ENCODE data around the gene SOD1. TPM values are rescaled to one million over a fixed set of nuclear protein-coding genes. Genes with fewer than 3 reads are reported as not detected.
A peak's percentile ranks its signal among the peaks of the same experiment; 100 is the strongest.

SOD1 gene
- total RNA-seq, result 100 to 1,000 TPM; 199 to 211 TPM
- 100 to 1,000 TPM; 566 to 661 (median 623) TPM for polyA plus RNA-seq
- total RNA-seq, result 117 to 232 (median 139) reads per million in 6 experiments

DNA sequence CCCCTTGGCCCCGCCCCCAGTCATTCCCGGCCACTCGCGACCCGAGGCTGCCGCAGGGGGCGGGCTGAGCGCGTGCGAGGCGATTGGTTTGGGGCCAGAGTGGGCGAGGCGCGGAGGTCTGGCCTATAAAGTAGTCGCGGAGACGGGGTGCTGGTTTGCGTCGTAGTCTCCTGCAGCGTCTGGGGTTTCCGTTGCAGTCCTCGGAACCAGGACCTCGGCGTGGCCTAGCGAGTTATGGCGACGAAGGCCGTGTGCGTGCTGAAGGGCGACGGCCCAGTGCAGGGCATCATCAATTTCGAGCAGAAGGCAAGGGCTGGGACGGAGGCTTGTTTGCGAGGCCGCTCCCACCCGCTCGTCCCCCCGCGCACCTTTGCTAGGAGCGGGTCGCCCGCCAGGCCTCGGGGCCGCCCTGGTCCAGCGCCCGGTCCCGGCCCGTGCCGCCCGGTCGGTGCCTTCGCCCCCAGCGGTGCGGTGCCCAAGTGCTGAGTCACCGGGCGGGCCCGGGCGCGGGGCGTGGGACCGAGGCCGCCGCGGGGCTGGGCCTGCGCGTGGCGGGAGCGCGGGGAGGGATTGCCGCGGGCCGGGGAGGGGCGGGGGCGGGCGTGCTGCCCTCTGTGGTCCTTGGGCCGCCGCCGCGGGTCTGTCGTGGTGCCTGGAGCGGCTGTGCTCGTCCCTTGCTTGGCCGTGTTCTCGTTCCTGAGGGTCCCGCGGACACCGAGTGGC is at the start of gene SOD1:
TSS of gene SOD1 (plus strand) at position 158 of the 723 bp plus-strand sequence. CDS start at position 235, 77 bp downstream.
- Mint-ChIP-seq H3K4me1 (peaks cover 27 to 79% (median 70%) of the 10 kb centered on the region in 4 donors), H3K9me3 (peaks cover 0 to under 1% (median 0%) of the 10 kb centered on the region in 9 donors), H3K4me3 (peak within 1 kb of the TSS; percentile 98 to 100 (median 100)), H3K36me3 (peaks cover 0 to 35% (median 8%) of the 10 kb centered on the region in 3 donors), H3K27me3 (no peaks in the 10 kb centered on the region), H3K27ac (peak within 1 kb of the TSS; percentile 96 to 100 (median 99))
- peak; percentile 92 to 97 (median 96) for DNase-seq
- ATAC-seq, result peak; percentile 92
- POLR2A ChIA-PET, result interaction anchor here (1.2 to 1.6 kb wide), 2 partner anchors 11 to 71 kb away, joined by 4 to 5 read pairs; no protein-coding TSS in a partner anchor

DNA sequence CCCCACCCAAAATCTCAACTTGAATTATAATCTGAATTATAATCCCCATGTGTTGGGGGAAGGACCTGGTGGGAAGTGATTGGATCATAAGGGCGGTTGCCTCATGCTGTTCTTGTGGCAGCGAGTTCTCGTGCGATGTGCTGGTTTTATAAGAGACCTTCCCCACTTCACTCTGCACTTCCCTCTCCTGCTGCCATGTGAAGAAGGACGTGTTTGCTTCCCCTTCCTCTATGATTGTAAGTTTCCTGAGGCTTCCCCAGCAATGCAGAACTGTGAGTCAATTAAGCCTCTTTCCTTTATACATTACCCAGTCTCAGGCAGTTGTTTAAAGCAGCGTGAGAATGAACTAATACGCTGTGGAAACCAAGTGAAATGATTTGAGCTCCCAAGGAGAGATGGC is 48.0 kb upstream of the SOD1 start:
- ATAC-seq, result no peak
- H3K4me1 Mint-ChIP-seq, result peaks cover 5 to 9% (median 7%) of the 10 kb centered on the region in 4 donors
- POLR2A ChIA-PET, result no interaction called here
- H3K36me3 Mint-ChIP-seq, result peaks cover 0 to 10% (median 5%) of the 10 kb centered on the region in 3 donors
- no peak overlapping the region for H3K27ac Mint-ChIP-seq
- no peak overlapping the region for H3K4me3 Mint-ChIP-seq
- peaks cover 0 to 15% (median 7%) of the 10 kb centered on the region in 9 donors for H3K9me3 Mint-ChIP-seq
- peaks cover 6 to 20% (median 16%) of the 10 kb centered on the region in 5 donors for H3K27me3 Mint-ChIP-seq
- no peak for DNase-seq

DNA sequence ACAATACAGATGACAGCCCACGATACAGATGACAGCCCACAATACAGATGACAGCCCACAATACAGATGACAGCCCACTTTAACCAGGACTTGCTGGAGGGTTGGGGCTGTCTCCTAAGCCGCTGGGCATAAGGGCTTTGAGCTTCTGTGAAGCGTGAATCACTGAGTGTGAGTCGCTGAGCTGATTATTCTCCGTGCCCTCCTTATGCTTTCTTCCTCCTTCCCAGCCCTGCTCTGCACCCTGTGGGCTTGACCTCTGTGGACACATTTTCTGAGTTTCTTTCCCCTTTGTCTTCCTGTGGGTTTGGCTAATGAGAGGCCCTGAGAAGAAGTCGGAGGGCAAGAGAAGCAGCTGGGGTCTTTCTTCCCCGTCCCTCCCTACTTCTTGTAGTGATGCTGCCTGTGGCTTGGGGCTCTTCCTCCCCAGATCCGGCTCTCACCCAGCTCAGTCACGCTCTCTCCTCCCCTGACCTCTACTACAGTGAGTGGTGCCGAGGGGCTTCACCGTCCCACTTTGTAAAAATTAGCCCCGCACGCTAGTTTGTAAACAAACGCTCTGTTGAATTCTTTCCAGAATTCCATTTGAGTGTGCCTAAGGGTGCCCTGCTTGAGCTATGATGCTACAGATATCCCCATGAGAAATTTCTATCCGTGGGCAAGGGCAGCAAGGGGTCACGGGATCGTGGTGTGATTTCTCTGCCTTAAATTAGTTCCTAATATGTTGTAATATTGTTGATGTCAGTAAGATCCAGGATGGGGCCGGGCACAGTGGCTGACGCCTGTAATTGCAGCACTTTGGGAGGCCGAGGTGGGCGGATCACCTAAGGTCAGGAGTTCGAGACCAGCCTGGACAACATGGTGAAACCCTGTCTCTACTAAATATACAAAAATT is 46.4 kb upstream of the SOD1 start:
- Mint-ChIP-seq H3K9me3 (peaks cover 0 to 15% (median 7%) of the 10 kb centered on the region in 9 donors), H3K27me3 (peaks cover 6 to 20% (median 14%) of the 10 kb centered on the region in 5 donors), H3K4me3 (peak overlapping the region in 1 of 10 donors; percentile 31), H3K36me3 (peaks cover 0 to 10% (median 5%) of the 10 kb centered on the region in 3 donors), H3K27ac (peak overlapping the region in 1 of 10 donors; percentile 37), H3K4me1 (peaks cover 6 to 9% (median 8%) of the 10 kb centered on the region in 4 donors)
- no peak for ATAC-seq
- DNase-seq, result no peak
- POLR2A ChIA-PET, result interaction anchor here (0.5 kb wide), 1 partner anchor 370 kb away, joined by 5 read pairs; no protein-coding TSS in a partner anchor

DNA sequence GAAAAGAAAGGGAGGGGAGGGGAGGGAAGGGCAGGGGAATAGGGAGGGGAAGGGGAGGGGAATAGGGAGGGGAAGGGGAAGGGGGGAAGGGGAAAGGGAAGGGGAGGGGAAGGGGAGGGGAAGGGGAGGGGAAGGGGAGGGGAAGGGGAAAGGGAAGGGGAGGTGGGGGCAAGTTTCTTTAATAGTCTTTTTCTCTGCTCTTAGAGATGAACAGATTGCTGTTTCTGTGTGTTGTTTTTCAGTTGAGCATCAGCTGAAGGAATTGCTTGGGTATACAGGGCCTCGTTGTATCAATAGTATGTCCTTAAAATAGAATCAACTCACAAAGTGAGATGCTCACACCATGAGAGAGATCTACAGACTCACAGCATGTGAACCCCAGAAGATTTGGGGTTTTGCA is 44.8 kb upstream of the SOD1 start:
- DNase-seq (no peak), ATAC-seq (no peak)
- H3K27ac Mint-ChIP-seq, result peak overlapping the region in 1 of 10 donors; percentile 34
- no peak overlapping the region for H3K4me3 Mint-ChIP-seq
- H3K27me3 Mint-ChIP-seq, result peaks cover 5 to 20% (median 9%) of the 10 kb centered on the region in 5 donors
- peaks cover 6 to 9% (median 8%) of the 10 kb centered on the region in 4 donors for H3K4me1 Mint-ChIP-seq
- POLR2A ChIA-PET, result no interaction called here
- peaks cover 0 to 15% (median 9%) of the 10 kb centered on the region in 9 donors for H3K9me3 Mint-ChIP-seq
- peaks cover 0 to 10% (median 5%) of the 10 kb centered on the region in 3 donors for H3K36me3 Mint-ChIP-seq

DNA sequence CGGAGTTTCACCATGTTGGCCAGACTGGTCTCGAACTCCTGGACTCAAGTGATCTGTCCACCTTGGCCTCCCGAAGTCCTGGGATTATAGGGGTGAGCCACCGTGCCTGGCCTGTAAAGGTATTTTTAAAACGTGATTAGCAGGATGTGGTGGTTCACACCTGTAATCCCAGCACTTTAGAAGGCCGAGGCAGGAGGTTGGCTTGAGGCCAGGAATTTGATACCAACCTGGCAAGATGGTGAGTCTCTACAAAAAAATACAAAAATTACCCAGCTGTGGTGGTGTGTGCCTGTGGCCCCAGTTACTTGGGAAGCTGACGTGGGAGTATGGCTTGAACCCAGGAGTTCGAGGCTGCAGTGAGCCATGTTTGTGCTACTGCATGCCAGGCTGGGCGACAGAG is 43.3 kb upstream of the SOD1 start:
- Mint-ChIP-seq H3K36me3 (peaks cover 0 to 4% (median 0%) of the 10 kb centered on the region in 3 donors), H3K9me3 (peaks cover 0 to 9% (median 4%) of the 10 kb centered on the region in 9 donors), H3K27ac (no peak overlapping the region), H3K4me1 (peaks cover 6 to 9% (median 8%) of the 10 kb centered on the region in 4 donors), H3K4me3 (no peak overlapping the region), H3K27me3 (peaks cover 5 to 13% (median 6%) of the 10 kb centered on the region in 5 donors)
- POLR2A ChIA-PET, result no interaction called here
- ATAC-seq, result no peak
- DNase-seq, result no peak

DNA sequence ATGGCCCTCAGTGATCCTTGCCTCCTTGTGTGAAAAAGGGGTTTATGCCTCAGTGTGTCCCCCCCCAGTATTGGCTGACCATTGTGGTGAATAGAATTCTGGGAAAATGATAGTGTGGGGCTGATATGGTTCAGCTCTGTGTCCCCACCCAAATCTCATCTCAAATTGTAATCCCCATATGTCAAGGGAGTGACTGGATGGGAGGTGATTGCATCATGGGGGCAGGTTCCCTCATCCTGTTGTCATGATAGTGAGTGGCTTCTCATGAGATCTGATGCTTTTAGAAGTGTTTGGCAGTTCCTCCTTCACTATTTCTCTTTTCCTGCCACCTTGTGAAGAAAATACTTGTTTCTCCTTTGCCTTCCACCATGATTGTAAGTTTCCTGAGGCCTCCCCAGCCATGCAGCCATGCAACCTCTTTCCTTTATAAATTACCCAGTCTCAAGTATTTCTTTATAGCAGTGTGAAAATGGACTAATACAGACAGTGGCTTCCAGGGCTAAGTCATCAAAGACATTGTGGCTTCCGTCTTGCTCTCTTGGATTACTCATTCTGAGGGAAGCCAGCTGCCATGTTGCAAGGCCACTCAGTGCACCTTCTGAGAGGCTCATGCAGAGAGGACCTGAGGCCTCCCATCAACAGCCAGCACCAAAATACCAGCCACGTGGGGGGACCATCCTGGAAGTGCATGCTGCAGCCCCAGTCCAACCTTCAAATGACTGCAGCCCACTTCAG is 40.6 kb upstream of the SOD1 start:
- DNase-seq (no peak), ATAC-seq (no peak)
- POLR2A ChIA-PET, result no interaction called here
- Mint-ChIP-seq H3K27me3 (no peaks in the 10 kb centered on the region), H3K4me3 (no peak overlapping the region), H3K27ac (no peak overlapping the region), H3K4me1 (peaks cover 5 to 11% (median 8%) of the 10 kb centered on the region in 4 donors), H3K36me3 (no peaks in the 10 kb centered on the region), H3K9me3 (peaks cover 0 to 9% (median 0%) of the 10 kb centered on the region in 9 donors)

DNA sequence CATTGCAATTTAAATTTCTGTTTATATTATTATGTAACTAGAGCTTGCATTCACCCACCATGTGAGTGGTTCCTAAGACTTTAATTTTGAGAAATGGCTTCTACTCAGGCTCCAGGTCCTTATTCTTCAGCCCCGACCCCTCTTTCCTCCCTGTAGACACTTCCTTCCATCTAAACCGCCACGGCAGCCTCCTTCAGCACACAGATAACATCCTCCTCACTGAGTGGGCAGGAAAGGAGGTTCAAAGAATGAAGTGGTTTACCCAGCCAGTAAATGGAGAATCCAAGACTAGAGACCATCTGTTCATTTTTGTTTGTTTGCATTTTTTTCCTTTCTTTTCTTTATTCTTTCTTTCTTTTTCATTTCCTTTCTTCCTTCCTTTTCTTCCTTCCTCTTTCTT is 37.1 kb upstream of the SOD1 start:
- peak in 2 of 10 donors; percentile 11 to 12 for DNase-seq
- Mint-ChIP-seq H3K27ac (peak overlapping the region in 2 of 10 donors; percentile 9 to 52), H3K27me3 (no peaks in the 10 kb centered on the region), H3K4me3 (peak overlapping the region in 1 of 10 donors; percentile 15), H3K9me3 (peaks cover 0 to 9% (median 0%) of the 10 kb centered on the region in 9 donors), H3K36me3 (no peaks in the 10 kb centered on the region), H3K4me1 (peaks cover 5 to 11% (median 8%) of the 10 kb centered on the region in 4 donors)
- POLR2A ChIA-PET, result no interaction called here
- ATAC-seq, result peak; percentile 30 to 63

DNA sequence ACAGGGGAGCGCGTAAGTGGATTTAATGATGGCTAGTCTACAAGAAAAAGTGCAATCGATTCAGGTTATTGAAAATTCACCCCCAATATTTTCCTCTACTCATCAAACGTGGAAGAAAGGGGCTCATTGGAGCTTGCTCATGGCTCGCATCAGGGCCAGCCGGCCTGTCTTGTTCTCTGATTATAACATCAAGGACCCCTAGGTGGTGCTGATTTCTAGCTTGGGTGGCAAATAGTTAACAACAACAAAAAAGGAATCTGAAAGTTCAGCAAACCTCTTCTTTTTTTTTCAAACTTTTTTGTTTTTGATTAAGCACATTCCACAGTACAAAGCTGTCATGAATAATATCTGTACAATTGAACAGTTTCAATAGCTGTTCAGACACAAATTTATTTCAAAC is 35.8 kb upstream of the SOD1 start:
- POLR2A ChIA-PET, result no interaction called here
- Mint-ChIP-seq H3K4me1 (peaks cover 3 to 11% (median 8%) of the 10 kb centered on the region in 4 donors), H3K4me3 (no peak overlapping the region), H3K9me3 (peaks cover 0 to 7% (median 0%) of the 10 kb centered on the region in 9 donors), H3K27me3 (no peaks in the 10 kb centered on the region), H3K36me3 (no peaks in the 10 kb centered on the region), H3K27ac (no peak overlapping the region)
- no peak for DNase-seq
- ATAC-seq, result no peak

DNA sequence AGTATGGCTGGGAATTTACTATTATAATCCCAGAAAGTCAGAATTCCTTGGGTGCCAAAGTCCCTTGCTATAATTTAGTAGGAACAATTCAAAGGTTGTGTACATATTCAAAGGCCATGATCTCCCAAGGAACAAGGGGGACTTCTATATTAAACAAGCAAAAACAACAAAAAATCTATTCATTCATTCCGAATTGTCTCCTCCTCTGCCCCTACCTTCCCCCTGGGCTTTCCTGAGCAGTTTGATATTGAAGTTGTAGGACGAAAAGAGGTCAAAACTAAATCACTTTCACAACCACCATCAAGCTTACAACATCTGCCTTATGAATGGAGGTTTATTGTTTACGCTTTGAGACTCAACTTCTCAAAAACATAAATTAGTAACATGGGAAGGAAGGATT is 35.3 kb upstream of the SOD1 start:
- Mint-ChIP-seq H3K4me3 (no peak overlapping the region), H3K27ac (no peak overlapping the region), H3K4me1 (peaks cover 3 to 11% (median 8%) of the 10 kb centered on the region in 4 donors), H3K27me3 (no peaks in the 10 kb centered on the region), H3K36me3 (no peaks in the 10 kb centered on the region), H3K9me3 (peaks cover 0 to 2% (median 0%) of the 10 kb centered on the region in 9 donors)
- no peak for DNase-seq
- ATAC-seq, result no peak
- POLR2A ChIA-PET, result no interaction called here

DNA sequence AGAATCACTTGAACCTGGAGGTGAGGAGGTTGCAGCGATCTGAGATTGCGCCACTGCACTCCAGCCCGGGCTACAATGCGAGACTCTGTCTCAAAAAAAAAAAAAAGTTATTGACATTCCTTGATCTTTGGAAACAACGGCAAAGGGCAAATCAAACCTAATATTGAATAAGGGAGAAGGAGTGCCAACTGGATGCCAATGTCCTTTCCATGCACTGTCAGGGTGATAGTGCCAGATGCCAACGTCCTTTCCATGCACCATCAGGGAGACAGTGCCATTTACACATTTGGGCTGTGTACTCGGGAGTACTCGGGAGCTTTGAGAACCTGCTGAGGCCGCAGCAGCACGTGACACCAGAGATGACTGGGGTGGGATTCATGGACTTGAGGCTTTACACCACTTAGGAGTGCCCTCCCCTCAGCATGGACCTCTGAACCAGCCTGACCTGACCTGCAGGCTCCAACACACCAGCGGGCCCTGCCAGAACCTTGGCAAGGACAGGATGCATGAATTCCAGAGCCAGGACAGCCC is 34.5 kb upstream of the SOD1 start:
- H3K27ac Mint-ChIP-seq, result peak overlapping the region in 1 of 10 donors; percentile 16
- DNase-seq (no peak), ATAC-seq (no peak)
- no peaks in the 10 kb centered on the region for H3K36me3 Mint-ChIP-seq
- POLR2A ChIA-PET, result no interaction called here
- H3K4me1 Mint-ChIP-seq, result peaks cover 3 to 11% (median 8%) of the 10 kb centered on the region in 4 donors
- H3K9me3 Mint-ChIP-seq, result no peaks in the 10 kb centered on the region
- H3K27me3 Mint-ChIP-seq, result no peaks in the 10 kb centered on the region
- H3K4me3 Mint-ChIP-seq, result no peak overlapping the region

DNA sequence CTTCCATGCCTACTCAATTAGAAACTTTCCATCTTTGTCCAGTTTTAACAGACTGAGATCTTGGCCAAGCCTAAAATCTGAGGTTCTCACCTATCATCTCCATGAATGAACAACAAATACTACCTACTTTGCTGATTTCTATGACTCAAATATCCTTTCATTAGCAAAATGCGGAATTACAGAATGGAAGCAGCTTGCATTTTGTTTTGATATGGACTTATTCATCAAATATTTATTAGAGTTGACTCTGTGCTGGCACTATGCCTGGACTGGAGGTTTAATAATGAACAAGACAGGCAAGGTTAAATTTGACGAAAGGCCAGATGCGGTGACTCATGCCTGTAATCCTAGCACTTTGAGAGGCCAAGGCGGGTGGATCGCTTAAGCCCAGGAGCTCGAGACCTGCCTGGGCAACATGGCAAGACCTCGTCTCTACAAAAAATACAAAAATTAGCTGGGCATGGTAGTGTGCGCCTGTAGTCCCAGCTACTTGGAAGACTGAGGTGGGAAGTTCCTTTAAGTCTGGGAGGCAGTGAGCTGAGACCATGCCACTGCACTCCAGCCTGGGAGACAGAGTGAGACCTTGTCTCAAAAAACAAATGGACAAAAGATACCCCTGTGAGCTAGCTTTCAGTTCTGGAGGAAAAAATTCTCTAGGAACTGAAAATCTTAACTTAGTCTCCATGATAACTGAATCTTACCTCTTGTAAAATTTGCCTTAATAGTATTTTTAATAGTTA is 29.4 kb upstream of the SOD1 start:
- H3K27ac Mint-ChIP-seq, result no peak overlapping the region
- H3K36me3 Mint-ChIP-seq, result peaks cover 0 to 5% (median 0%) of the 10 kb centered on the region in 3 donors
- no peaks in the 10 kb centered on the region for H3K27me3 Mint-ChIP-seq
- ATAC-seq (no peak), DNase-seq (no peak)
- H3K4me1 Mint-ChIP-seq, result peaks cover 0 to 1% (median 0%) of the 10 kb centered on the region in 4 donors
- H3K9me3 Mint-ChIP-seq, result peaks cover 0 to 10% (median 5%) of the 10 kb centered on the region in 9 donors
- POLR2A ChIA-PET, result no interaction called here
- H3K4me3 Mint-ChIP-seq, result no peak overlapping the region

All from naive thymus-derived CD8-positive, alpha-beta T cell (primary cell).